Skin epidermis (tissue), 12 donors: ENCODE measurements around the gene PTCSC3.
"Not testable (repeated sequence)": the region's sequence is repeated elsewhere in the genome, so short reads cannot be mapped to it uniquely, and the experiment has no call there.

Experiments used
- H3K27ac ChIP-seq, 21 experiments: fragments of 200-600 bp; sonication (generic) in 11 of 21; one replicate each; pipeline ENCODE4 v1.5.0; 2020; ENCODE audit warnings: mild to moderate bottlenecking in 3 of 21, inconsistent platforms in 2 of 21, moderate library complexity in 2 of 21
- H3K4me3 ChIP-seq, 7 experiments: fragments of 200-600 bp; sonication (generic) in 2 of 7; one replicate each; pipeline ENCODE4 v1.5.0; 2020; ENCODE audit warnings: inconsistent platforms in 2 of 7, mild to moderate bottlenecking in 2 of 7, moderate library complexity in 1 of 7

PTCSC3 gene

DNA sequence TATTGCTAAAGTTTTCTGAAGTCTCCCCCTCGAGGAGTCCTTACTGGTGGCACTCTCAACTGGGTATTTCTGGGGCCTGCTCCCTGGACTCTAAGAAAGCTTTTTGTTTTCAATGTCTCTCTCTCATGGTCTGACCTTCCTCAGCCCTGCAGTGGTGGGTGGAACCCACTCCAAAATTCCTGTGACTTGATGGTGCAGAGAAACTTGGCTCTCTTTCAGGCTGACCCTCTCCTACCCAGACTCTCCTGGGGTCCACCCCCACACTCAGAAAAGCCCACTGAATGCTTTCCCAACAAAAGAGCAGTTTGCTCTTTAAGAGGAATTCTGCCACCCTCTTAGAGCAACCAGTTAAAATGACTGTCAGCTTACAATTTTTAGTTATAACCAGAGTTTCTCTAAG is 967 bp upstream of the PTCSC3 start:
- H3K4me3 ChIP-seq, result no peak overlapping the region
- no peak overlapping the region for H3K27ac ChIP-seq

DNA sequence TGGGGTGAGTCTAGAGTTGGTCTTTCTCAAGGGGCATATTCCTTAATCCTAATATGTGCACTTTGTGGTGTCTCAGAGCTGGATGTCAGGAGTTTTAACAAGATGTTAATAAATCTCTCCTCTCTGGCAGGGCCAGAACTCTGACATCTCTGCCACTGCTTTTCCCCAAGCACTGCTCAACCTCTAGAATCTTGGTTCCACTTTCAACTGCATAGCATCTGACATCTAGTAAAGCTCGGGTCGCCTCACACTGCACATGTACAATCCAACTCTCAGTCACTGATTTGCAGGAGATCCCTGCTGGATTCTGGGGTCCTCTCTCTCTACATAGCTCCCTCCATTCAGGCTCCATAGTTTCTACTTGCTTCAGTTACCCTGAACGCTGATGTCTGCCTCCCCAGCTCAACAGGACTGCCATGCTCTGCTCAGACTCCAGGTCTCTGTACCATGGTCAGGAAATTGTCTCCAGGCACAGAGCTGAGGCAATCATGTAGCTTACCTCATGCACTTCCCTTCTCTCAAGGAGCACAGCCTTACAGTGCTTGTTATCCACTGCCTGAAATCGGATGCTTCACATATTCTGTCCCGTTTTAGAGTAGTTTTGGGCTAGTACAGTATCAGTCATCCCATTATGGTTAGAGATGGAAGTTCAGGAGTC is 1.6 kb downstream of the PTCSC3 start:
- Histone ChIP-seq H3K27ac (no peak overlapping the region), H3K4me3 (no peak overlapping the region)

DNA sequence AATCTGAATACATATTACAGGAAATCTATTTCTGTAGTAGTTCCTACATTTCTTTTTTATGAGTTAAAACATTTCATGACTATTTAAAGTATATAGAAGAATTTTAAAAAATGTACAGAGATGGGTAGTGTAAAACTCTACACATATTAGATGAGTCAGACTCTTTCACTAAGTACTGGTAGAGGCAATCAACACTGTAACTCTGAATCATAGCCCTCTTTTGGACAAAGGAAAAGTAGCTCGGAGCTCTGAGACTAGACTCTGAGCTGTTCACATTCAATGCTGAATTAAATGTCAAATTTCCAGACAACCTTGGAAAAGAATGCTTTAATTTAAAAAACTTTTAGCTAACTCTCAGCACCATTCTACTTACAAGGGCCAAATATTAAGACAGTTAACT is 3.4 kb downstream of the PTCSC3 start:
- Histone ChIP-seq H3K27ac (no peak overlapping the region), H3K4me3 (no peak overlapping the region)

DNA sequence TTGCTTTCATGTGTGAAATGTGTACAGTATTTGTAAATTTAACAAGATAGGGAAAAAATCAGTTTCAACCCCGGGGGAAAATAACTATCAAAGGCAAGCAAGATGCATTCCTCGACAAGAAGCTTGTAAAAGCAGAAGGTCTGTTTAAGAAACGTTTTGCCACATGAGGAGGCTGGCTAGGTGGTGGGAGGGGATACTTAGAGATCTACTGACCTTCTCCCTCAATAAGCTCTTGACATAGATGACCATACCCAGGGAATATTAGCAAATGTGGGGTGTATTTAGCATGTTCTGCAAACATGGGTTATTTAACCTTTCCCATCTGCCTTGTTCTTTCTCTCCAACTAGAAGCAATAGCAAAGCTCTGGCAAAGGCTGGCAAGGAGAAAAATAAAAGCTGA is 4.9 kb downstream of the PTCSC3 start:
- Histone ChIP-seq H3K27ac (no peak overlapping the region), H3K4me3 (no peak overlapping the region)

DNA sequence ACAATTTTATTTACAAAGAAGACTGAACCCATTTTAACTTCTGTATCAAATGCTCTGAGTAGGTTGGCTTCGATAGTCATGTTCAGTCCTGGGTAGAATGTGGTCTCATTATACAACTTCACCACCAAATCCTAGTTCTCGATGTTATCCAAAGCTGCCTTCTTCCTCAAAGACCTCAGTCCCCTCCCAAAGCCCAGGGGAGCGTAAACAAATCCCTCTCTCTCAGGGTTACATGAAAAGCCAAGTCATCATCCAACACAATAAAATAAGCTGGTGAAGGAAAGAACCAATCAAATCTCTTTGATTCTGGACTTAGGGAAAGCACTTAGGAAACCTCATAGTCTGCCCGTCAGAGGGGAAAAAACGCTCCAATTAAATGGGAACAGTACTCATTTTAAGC is 9.1 kb downstream of the PTCSC3 start:
- Histone ChIP-seq H3K4me3 (no peak overlapping the region), H3K27ac (no peak overlapping the region)

DNA sequence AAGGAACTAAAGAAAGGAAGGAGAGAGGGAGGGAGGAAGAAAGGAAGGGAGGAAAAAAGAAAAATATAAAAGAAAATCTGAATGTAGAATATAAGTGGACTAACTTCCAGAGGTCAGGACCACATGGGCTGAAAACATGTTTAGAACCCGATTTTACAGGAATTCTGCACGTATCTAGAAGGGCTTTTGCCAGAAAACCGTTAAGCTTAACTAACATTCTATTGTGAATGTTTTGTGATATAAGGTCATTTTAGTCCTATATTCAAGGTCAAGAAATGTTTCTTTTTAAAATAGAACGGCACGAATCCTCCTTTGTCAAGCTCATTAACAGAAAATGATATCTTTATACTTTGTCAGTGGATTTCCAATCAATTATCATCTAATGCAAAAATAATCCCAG is 13.1 kb downstream of the PTCSC3 start:
- Histone ChIP-seq H3K4me3 (no peak overlapping the region), H3K27ac (no peak overlapping the region)

DNA sequence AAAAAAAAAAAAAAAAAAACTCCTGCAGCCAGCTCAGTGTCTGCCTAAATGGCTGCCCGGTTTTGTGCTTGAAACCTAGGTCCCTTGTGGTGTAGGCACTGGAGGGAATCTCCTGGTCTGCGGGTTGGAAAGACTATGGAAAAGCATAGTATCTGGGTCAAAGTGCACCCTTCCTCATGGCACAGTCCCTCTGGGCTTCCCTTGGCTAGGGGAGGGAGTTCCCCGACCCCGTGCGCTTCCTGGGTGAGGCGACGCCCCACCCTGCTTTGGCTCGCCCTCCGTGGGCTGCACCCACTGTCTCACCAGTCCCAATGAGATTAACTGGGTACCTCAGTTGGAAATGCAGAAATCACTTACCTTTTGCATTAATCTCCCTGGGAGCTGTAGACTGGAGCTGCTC is 14.3 kb downstream of the PTCSC3 start:
- H3K27ac ChIP-seq, result no peak overlapping the region
- H3K4me3 ChIP-seq, result peak overlapping the region in 1 of 7 experiments; percentile 13

DNA sequence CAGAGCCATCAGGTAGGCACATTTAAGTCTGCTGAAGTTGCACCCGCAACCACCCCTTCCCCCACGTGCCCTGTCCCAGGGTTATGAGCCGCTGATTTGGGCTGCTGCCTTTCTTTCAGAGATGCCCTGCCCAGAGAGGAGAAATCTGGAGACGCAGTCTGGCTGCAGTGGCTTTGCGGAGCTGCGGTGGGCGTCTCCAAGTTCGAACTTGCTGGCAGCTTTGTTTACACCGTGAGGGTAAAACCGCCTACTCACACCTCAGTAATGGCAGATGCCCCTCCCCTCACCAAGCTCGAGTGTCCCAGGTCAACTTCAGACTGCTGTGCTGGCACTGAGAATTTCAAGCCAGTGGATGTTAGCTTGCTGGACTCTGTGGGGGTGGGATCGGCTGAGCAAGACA is 14.7 kb downstream of the PTCSC3 start:
- H3K27ac ChIP-seq, result no peak overlapping the region
- H3K4me3 ChIP-seq, result peak overlapping the region in 1 of 7 experiments; percentile 13

DNA sequence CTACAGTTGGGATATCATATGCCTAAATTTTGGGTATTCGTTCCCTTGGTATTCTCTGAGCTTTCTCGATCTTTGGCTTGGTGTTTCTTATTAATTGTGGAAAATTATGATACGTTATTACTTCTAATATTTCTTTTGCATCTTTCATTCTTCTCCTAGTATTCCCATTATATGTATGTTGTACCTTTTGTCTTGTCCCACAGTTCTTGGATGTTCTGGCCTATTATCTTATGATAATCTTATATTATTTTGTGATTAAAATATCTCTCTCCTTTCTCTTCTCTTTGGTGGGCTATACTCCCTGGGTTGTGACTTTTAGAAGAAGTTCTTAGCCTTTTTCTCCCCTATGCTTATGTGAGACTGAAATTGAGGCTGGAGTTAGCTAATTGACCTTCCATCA is 25.2 kb downstream of the PTCSC3 start:
- H3K27ac ChIP-seq, result no peak overlapping the region
- no peak overlapping the region for H3K4me3 ChIP-seq

DNA sequence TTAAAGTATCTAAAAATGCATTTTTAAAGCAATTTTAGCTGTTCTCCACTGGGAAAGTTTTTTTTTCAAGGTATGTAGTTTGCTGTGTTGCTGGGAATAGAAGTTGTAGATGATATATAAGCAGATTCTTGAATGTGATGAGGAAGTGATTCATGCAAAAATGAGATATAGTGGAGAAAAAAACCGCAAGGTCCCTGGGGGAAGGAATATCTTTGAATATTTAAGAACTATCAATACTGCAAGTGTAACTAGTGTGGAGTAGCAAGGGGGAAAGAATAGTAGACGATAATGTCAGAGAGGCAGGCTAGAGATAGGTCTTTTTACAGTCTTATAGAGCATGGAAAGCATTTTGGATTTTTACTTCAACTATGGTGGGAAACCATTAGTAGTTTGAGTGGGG is 42.5 kb downstream of the PTCSC3 start:
- no peak overlapping the region for H3K4me3 ChIP-seq
- H3K27ac ChIP-seq, result no peak overlapping the region

DNA sequence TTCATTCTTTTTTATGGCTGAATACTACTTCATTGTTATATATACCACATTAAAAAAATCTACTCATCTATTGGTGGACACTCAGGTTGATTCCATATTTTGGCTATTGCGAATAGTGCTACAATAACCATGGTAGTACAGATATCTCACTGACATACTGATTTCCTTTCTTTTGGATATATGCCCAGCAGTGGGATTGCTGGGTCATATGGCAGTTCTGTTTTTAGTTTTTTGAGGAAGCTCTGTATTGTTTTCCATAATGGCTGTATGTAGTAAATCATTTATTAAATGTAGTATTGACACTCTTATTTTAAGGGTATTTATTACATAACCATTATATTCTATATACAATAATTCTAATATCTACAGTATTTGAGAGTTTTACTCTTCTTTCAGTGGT is 43.7 kb downstream of the PTCSC3 start:
- no peak overlapping the region for H3K27ac ChIP-seq
- no peak overlapping the region for H3K4me3 ChIP-seq

DNA sequence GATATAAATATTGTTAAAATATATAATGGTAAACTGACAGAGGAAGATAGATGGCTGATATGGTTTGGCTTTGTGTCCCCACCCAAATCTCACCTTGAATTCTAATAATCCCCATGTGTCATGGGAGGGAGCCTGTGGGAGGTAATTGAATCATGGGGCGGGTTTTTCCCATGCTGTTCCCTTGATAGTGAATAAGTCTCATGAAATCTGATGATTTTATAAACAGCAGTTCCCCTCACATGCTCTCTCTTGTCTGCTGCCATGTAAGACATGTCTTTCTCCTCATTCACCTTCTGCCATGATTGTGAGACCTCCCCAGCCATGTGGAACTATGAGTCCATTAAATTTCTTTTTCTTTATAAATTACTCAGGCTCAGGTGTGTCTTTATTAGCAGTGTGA is 46.3 kb downstream of the PTCSC3 start:
- Histone ChIP-seq H3K27ac (no peak overlapping the region), H3K4me3 (no peak overlapping the region)

DNA sequence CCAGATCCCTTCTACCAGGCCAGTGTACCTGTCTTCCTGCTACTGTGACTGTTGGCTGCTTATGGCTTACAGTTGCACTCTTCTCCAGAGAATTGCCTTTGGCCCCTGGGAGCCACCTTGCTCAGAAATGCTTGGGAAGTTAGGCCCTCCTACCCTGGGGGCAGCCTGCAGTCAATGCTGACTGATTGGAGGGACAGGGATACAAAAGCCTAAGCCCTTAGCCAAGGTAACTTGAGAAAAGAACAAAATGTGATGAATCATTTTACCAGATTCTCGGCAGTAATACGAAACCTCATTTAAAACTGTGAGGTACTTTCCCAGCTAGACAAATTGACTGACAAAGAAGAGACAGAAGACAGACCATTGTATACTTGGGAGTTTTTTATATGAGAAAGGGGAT is 47.3 kb downstream of the PTCSC3 start:
- H3K4me3 ChIP-seq, result no peak overlapping the region

DNA sequence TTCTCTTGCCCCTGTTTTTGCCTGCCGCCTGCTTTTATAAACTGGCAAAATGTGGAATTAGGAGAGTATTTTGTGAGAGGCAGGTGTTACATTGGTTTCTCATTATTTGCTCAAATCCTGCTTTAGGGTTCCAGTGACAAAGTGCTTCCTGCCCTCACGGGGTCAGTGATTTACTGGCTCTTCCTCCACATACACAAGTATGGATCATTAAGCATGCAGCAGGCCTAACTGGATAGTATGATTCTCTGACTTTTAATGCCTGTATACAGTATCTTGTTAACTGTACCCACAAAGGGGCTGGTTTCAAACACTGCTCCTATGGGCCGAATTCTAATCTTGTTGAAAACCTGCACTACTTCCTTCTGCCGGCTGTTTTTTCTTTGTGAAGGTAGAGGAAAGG is 63.2 kb downstream of the PTCSC3 start:
- Histone ChIP-seq H3K27ac (no peak overlapping the region), H3K4me3 (no peak overlapping the region)

More for the DNA sequence above, 47.3 kb downstream of the PTCSC3 start:
- no peak overlapping the region for H3K27ac ChIP-seq

DNA sequence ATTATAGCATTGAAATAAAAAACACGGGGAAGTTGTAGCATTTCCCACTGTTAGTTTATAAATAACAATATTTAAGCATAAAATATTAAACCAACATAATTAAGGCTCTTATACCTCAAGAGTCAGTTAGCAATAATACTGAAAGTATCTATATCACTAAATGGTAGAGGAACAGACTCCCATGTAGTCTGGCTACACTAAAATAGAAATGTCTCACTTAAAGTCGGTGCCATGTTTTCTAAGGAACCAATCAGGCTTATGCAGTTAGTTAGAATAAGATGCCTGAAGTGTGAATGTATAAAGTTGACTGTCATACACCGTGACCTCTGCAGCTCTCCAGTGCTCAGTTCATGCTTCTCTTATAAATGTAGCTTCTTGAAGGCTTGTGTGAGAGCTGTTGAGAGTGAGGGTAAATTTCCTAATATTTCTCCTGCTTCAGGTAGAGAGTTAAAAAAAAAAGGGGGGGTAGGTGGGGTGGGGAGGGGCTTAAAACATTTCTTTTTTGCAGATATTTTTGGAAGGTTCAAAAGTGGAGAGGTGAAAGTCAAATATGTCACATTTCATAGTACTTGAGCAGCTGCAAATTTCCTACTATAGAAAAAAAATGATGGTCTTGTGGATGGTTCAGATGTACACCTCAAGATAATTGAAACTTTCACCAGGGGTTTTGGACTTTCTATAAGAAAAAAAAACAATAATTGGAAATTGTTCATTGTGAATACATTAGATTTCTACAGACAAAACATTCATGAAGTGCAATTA is 64.5 kb downstream of the PTCSC3 start:
- Histone ChIP-seq H3K27ac (no peak overlapping the region), H3K4me3 (no peak overlapping the region)

DNA sequence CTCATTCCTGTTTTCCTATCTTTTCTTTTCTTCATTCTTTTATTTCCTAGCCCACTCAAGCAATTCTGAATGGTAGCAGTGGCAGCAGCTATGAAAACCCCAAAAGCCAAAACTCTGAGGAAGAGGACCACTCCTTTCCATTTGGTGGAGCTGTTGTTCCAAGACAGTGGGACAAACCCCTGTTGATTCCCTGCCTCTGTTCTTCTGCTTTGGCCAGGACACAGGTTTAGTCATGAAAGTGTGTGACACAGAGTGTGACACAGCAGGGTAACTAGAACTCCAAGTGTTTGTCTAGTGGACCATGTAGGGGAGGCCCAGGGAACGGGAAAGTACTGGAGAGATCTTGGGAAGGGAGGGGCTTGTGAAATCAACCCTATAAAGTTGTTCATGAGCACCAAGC is 71.1 kb downstream of the PTCSC3 start:
- no peak overlapping the region for H3K4me3 ChIP-seq
- no peak overlapping the region for H3K27ac ChIP-seq

DNA sequence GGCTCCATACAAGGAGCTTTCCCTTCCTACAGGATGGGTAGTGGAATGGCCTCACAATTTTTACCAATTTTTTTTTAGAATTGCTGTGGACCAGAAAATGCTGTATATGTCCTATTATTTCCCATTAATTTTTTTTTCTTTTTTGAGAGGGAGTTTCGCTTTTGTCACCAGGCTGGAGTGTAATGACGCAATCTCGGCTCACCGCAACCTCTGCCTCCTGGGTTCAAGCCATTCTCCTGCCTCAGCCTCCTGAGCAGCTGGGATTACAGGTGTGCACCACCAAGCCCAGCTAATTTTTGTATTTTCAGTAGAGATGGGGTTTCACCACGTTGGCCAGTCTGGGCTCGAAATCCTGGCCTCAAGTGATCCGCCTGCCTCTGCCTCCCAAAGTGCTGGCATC is 72.3 kb downstream of the PTCSC3 start:
- H3K27ac ChIP-seq, H3K4me3 ChIP-seq: not testable (repeated sequence)

DNA sequence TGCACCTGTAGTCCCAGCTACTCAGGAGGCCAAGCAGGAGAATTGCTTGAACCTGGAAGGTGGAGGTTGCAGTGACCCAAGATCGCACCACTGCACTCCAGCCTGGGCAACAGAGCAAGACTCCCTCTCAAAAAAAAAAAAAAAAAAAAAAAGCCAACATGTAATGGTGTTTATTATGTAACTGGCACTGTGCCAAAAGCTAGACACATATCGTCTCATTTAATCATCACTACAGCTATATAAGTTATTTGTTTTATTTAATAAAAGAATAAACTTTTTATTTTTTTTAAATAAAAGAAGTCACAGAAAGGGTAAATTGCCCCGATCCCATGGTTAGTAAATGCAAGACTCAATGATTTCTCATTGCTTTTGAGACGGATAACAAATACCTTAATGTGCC is 76.9 kb downstream of the PTCSC3 start:
- H3K4me3 ChIP-seq, result no peak overlapping the region
- H3K27ac ChIP-seq, result no peak overlapping the region

DNA sequence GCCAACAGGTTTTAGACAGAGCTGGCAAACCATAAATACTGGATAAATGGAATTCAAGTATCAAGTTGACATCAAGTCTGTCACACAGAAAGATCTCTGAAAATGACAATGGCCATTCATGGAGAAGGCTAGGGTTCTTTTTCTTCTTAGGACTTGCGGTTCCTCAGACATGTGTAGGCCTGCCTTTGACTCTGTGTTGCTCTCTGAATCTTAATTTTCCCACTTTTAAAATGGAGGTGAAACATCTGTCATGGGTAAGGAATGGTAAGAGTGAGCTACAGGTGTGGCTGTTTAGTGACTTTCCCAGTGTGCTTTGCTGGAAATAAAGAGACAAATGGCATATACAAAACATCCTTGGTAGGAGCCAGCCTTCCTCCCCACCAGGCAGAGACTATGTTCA is 79.2 kb downstream of the PTCSC3 start:
- no peak overlapping the region for H3K4me3 ChIP-seq
- no peak overlapping the region for H3K27ac ChIP-seq

DNA sequence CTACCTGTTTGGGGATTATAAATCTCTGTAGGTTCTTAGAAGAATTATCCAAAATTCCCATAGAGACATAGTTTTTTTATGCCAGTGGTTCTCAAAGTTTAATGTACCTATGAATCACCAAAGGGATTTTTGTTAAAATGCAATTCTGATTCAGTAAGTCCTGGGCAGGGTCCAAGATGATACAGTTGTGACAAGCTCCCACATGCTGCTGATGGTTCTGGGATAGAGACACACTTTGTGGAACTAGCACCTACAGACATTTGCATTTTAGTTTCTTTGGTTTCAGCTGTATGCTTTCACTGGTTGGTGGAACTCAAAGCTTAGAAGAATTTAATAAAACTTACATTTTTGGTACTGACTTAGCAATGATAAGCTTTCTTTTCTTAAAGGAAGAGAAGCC is 80.4 kb downstream of the PTCSC3 start:
- no peak overlapping the region for H3K4me3 ChIP-seq
- H3K27ac ChIP-seq, result no peak overlapping the region

DNA sequence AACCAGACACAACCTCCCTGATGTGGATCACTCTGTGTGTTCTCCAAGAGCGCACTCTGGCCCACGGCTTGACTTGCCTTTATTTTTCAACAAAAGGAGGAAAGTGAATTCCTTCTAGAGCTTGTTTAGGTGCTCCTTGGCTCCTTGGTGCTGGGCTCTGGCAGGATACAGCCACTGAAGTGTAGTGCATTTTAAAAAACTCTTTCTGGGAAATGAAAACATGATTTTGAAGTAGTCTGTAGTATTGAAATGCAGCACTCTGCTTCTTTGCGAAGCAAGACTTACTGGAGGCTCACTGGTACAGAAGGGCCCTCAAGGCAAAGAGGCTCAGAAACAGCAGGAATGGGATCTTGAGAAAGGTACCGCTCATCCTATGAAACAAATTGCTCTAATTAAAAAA is 81.6 kb downstream of the PTCSC3 start:
- no peak overlapping the region for H3K27ac ChIP-seq
- no peak overlapping the region for H3K4me3 ChIP-seq

DNA sequence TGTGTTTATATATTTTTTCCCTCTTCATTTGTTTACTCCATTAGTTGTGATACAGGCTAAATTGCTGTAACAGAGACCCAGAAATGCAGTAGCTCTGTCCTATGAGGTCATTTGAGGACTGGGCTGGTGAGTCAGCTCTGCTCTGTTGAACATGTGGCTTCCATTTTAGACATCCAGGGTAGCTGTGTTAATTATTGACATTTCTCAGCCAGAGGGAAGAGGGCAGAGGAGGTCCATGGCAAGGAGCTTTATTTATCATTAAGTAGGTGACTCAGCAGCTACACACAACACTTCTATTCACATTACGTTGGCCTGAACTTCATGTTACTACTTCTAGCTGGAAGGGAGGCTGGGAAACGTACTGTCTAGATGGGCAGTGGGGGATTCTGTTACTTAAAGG is 85.4 kb downstream of the PTCSC3 start:
- peak overlapping the region in 1 of 21 experiments; percentile 48 for H3K27ac ChIP-seq
- H3K4me3 ChIP-seq, result no peak overlapping the region
